SK-N-MC (cell line): ENCODE data around the gene ZBTB20.

Source experiments
- EZH2 ChIP-seq: fragments of 200-600 bp; sonication (generic); IDR thresholded peaks from one replicate; pipeline ENCODE4 v1.6.1; 2017; ENCODE audit warnings: antibody characterized with exemption
- FOXP2 ChIP-seq: optimal IDR thresholded peaks from 2 replicates; pipeline ENCODE3; 2011; ENCODE audit warnings: mild to moderate bottlenecking, moderate library complexity; ENCODE audit not compliant: insufficient read depth; ENCODE audit errors: extremely low read length, control extremely low read depth
- POLR2AphosphoS5 ChIP-seq: IDR thresholded peaks from 2 replicates; pipeline ENCODE4 v1.6.1; 2012; ENCODE audit warnings: mild to moderate bottlenecking, low read depth, low read length, borderline replicate concordance

DNA sequence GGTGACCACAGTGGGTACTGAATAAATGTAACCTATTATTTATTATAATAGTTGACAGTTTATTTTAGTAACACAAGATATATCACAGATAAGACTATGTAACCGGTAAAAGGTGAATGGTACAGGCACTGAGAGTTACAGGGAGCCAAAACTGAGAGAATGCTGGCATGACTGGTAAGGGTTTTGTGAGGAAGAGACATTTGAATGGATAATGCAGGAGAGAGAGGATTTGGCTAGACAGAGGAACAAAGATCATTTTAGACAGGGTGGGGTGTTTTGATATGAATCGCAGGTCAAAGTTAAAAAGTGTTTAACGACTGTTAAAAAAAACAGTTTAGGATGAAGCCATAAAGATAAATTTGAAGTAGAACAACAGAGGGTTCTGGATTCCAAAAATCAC lies 421.1 kb downstream of the ZBTB20 start:
- TF ChIP-seq POLR2AphosphoS5 (no peak), EZH2 (no peak), FOXP2 (no peak)
